Panc1 (cell line): ENCODE data around the gene CACNA2D3. TPM values are rescaled to one million over a fixed set of nuclear protein-coding genes. Genes with fewer than 3 reads are reported as not detected.

Experiments
- ATAC-seq: fragments of 200-7000 bp; cut with Tn5 transposase; 2 replicates; pipeline ENCODE4 v1.9.1; 2020; ENCODE audit warnings: mild to moderate bottlenecking, moderate library complexity
- BruUV-seq: library from RNA; stranded (reverse); fragments of 400-500 nt; replicated peaks from 2 replicates; lab custom pipeline; 2021; lab: Mats Ljungman, UMichigan
- CTCF ChIA-PET: fragments of 300-600 bp; sonication (Branson Sonifier 250); formaldehyde crosslinking; loops from one replicate; lab custom pipeline; 2022; ENCODE audit warnings: antibody characterized with exemption; lab: Charles Lee
- POLR2A ChIA-PET: fragments of 300-600 bp; sonication (Branson Sonifier 250); formaldehyde crosslinking; loops from one replicate; lab custom pipeline; 2022; ENCODE audit warnings: antibody characterized with exemption; lab: Charles Lee
- DNase-seq: peaks from one replicate; pipeline ENCODE4 v3.0.0-alpha.2; 2010; ENCODE audit warnings: low read depth, low spot score
- H3K27ac ChIP-seq: 2 replicates; pipeline ENCODE4 v1.5.1; 2011; ENCODE audit warnings: mild to moderate bottlenecking, low read length, inconsistent platforms
- H3K27me3 ChIP-seq: fragments of 200-500 bp; sonication (Bioruptor generic); 2 replicates; pipeline ENCODE4 v1.6.0; 2014; ENCODE audit warnings: low read length, inconsistent platforms; ENCODE audit not compliant: control insufficient read depth, insufficient read depth
- H3K36me3 ChIP-seq: fragments of 200-500 bp; sonication (Bioruptor generic); 2 replicates; pipeline ENCODE4 v1.5.1; 2014; ENCODE audit warnings: inconsistent platforms, mild to moderate bottlenecking, low read length, moderate library complexity; ENCODE audit not compliant: control insufficient read depth, insufficient read depth
- H3K4me1 ChIP-seq: 2 replicates; pipeline ENCODE4 v1.5.1; 2011; ENCODE audit warnings: inconsistent platforms, mild to moderate bottlenecking, low read length, moderate library complexity; ENCODE audit not compliant: control insufficient read depth, insufficient read depth
- H3K4me3 ChIP-seq, 2 experiments: 2 replicates each; pipeline ENCODE4 v1.5.1; 2011 to 2012; ENCODE audit warnings: low read depth in 2 of 2, low read length in 2 of 2, mild to moderate bottlenecking in 2 of 2, inconsistent platforms in 1 of 2, moderate library complexity in 1 of 2
- H3K9me3 ChIP-seq: fragments of 200-500 bp; sonication (Bioruptor generic); 2 replicates; pipeline ENCODE4 v1.5.1; 2014; ENCODE audit warnings: low read depth, mild to moderate bottlenecking, inconsistent platforms, low read length, moderate library complexity; ENCODE audit not compliant: control insufficient read depth, insufficient read depth
- POLR2AphosphoS5 ChIP-seq: IDR thresholded peaks from 2 replicates; pipeline ENCODE4 v1.6.1; 2012; ENCODE audit warnings: mild to moderate bottlenecking, low read depth, low read length, moderate library complexity
- SIN3A ChIP-seq: IDR thresholded peaks from 2 replicates; pipeline ENCODE4 v1.6.1; 2012; ENCODE audit warnings: low read depth, mild to moderate bottlenecking, low read length, moderate library complexity, borderline replicate concordance; ENCODE audit not compliant: insufficient read depth
- TCF7L2 ChIP-seq: IDR thresholded peaks from 2 replicates; pipeline ENCODE4 v1.6.1; 2011; ENCODE audit warnings: mild to moderate bottlenecking, low read depth, low read length, inconsistent platforms
- in situ Hi-C: cut with HindIII; loops from 2 replicates; pipeline ENCODE4 v1.10.0; 2016; ENCODE audit warnings: low sequenced_read_pairs, low pct_unique_long_range_greater_than_20kb
- intact Hi-C: fragments of 100-400 bp; cut with micrococcal nuclease; formaldehyde crosslinking; loops from one replicate; pipeline ENCODE4 v1.10.0; 2022; ENCODE audit not compliant: unreplicated experiment
- total RNA-seq: library from RNA; stranded (reverse); gene quantifications from one replicate; pipeline ENCODE4 v1.2.1, GENCODE V29; 2021; ENCODE audit not compliant: unreplicated experiment
- TF ChIP-seq, protein P1 (sequence below): fragments of 450-650 bp; IDR thresholded peaks from 2 replicates; pipeline ENCODE4 v1.5.1; 2017; ENCODE audit warnings: mild to moderate bottlenecking
- TF ChIP-seq, protein P2 (sequence below), 2 experiments: IDR thresholded peaks; 2 replicates each; pipeline ENCODE4 v1.6.1; 2011 to 2012; ENCODE audit warnings: low read depth in 2 of 2, control low read depth in 1 of 2, low read length in 1 of 2, mild to moderate bottlenecking in 1 of 2, moderate library complexity in 1 of 2; ENCODE audit not compliant: insufficient read depth in 1 of 2

Gene CACNA2D3
- total RNA-seq, 1 experiment from 2014 or later: 0.41 TPM

GRCh38 chr3:54792584-54792983 is 670.2 kb downstream of the CACNA2D3 start:
- Histone ChIP-seq H3K4me3 (no peak overlapping the region), H3K9me3 (no peaks in the 10 kb centered on the region), H3K27ac (no peak overlapping the region), H3K27me3 (no peaks in the 10 kb centered on the region), H3K36me3 (no peaks in the 10 kb centered on the region), H3K4me1 (no peaks in the 10 kb centered on the region)
- BruUV-seq: no TSS peak
- DNase-seq (no peak), ATAC-seq (no peak)
- POLR2A ChIA-PET: no interaction called here
- intact Hi-C loops (no loop called here), in situ Hi-C loops (no loop called here)
- CTCF ChIA-PET: no interaction called here
- TF ChIP-seq, protein P1, sequence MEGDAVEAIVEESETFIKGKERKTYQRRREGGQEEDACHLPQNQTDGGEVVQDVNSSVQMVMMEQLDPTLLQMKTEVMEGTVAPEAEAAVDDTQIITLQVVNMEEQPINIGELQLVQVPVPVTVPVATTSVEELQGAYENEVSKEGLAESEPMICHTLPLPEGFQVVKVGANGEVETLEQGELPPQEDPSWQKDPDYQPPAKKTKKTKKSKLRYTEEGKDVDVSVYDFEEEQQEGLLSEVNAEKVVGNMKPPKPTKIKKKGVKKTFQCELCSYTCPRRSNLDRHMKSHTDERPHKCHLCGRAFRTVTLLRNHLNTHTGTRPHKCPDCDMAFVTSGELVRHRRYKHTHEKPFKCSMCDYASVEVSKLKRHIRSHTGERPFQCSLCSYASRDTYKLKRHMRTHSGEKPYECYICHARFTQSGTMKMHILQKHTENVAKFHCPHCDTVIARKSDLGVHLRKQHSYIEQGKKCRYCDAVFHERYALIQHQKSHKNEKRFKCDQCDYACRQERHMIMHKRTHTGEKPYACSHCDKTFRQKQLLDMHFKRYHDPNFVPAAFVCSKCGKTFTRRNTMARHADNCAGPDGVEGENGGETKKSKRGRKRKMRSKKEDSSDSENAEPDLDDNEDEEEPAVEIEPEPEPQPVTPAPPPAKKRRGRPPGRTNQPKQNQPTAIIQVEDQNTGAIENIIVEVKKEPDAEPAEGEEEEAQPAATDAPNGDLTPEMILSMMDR: no peak
- TF ChIP-seq POLR2AphosphoS5 (no peak), TCF7L2 (no peak), SIN3A (no peak)
- TF ChIP-seq, protein P2, sequence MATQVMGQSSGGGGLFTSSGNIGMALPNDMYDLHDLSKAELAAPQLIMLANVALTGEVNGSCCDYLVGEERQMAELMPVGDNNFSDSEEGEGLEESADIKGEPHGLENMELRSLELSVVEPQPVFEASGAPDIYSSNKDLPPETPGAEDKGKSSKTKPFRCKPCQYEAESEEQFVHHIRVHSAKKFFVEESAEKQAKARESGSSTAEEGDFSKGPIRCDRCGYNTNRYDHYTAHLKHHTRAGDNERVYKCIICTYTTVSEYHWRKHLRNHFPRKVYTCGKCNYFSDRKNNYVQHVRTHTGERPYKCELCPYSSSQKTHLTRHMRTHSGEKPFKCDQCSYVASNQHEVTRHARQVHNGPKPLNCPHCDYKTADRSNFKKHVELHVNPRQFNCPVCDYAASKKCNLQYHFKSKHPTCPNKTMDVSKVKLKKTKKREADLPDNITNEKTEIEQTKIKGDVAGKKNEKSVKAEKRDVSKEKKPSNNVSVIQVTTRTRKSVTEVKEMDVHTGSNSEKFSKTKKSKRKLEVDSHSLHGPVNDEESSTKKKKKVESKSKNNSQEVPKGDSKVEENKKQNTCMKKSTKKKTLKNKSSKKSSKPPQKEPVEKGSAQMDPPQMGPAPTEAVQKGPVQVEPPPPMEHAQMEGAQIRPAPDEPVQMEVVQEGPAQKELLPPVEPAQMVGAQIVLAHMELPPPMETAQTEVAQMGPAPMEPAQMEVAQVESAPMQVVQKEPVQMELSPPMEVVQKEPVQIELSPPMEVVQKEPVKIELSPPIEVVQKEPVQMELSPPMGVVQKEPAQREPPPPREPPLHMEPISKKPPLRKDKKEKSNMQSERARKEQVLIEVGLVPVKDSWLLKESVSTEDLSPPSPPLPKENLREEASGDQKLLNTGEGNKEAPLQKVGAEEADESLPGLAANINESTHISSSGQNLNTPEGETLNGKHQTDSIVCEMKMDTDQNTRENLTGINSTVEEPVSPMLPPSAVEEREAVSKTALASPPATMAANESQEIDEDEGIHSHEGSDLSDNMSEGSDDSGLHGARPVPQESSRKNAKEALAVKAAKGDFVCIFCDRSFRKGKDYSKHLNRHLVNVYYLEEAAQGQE (IDR thresholded peaks at IDR 0.05; ENCODE audit: insufficient read depth in 1 of 2, low read depth in 2 of 2, low read length in 1 of 2): no peak

DNA sequence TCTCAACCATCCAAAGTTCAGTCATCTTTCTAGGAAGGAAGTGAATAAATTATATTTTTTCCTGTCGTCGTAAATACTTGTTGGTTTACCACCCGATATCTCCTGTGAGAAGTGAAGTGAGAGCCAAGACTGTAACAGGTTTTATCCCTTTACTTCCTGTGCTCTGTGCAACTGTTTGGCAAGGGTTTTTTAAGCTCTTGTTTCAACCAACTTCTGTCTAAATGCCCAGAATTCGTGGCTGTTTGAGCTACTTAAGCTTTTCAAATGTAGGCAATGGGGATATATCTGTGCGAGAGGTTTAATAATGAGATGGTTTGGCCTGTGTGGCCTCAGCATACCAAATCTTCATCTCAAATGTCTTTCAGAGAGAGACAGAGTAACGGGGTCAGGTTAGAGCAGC is 670.8 kb downstream of the CACNA2D3 start:
- TF ChIP-seq, protein P1: no peak
- TF ChIP-seq POLR2AphosphoS5: no peak
- no peak for TF ChIP-seq TCF7L2
- DNase-seq: no peak
- in situ Hi-C loops (no loop called here), intact Hi-C loops (no loop called here)
- POLR2A ChIA-PET: no interaction called here
- BruUV-seq: no TSS peak
- Histone ChIP-seq H3K27me3 (no peaks in the 10 kb centered on the region), H3K36me3 (no peaks in the 10 kb centered on the region), H3K27ac (no peak overlapping the region), H3K4me3 (no peak overlapping the region), H3K4me1 (no peaks in the 10 kb centered on the region), H3K9me3 (no peaks in the 10 kb centered on the region)
- CTCF ChIA-PET: no interaction called here
- ATAC-seq: no peak
